HL-60 (cell line): Measurements from ENCODE around the gene EPHB4.

ENCODE experiments used
- DNase-seq, 2 experiments: peaks; one replicate each; pipeline ENCODE4 v3.0.0-alpha.2; 2010 to 2020; ENCODE audit warnings: low read depth in 1 of 2, low spot score in 1 of 2
- H3K27ac ChIP-seq: fragments of 250-450 bp; sonication (Bioruptor Pico); replicated peaks from 2 replicates; pipeline ENCODE4 v1.5.1; 2020; ENCODE audit warnings: mild to moderate bottlenecking, moderate library complexity
- H3K27me3 ChIP-seq: fragments of 250-450 bp; sonication (Bioruptor Pico); 2 replicates; pipeline ENCODE4 v1.5.1; 2021; ENCODE audit warnings: mild to moderate bottlenecking, moderate library complexity; ENCODE audit not compliant: insufficient read depth, poor library complexity, severe bottlenecking
- H3K4me3 ChIP-seq: replicated peaks from 2 replicates; pipeline ENCODE4 v1.5.1; 2011; ENCODE audit warnings: mild to moderate bottlenecking, control low read depth, low read length; ENCODE audit not compliant: insufficient read depth
- CTCF ChIP-seq: IDR thresholded peaks from one replicate; pipeline ENCODE4 v1.5.1; 2011; ENCODE audit warnings: low read length, control low read depth, inconsistent platforms; ENCODE audit not compliant: insufficient read depth
- GABPA ChIP-seq: IDR thresholded peaks from 2 replicates; pipeline ENCODE4 v1.6.1; 2012; ENCODE audit warnings: low read depth
- POLR2AphosphoS5 ChIP-seq: IDR thresholded peaks from 2 replicates; pipeline ENCODE4 v1.6.1; 2012; ENCODE audit warnings: low read depth
- REST ChIP-seq: IDR thresholded peaks from 2 replicates; pipeline ENCODE4 v1.6.1; 2012; ENCODE audit warnings: low read depth; ENCODE audit not compliant: insufficient replicate concordance
- SPI1 ChIP-seq: IDR thresholded peaks from 2 replicates; pipeline ENCODE4 v1.6.1; 2012; ENCODE audit warnings: low read depth, mild to moderate bottlenecking, borderline replicate concordance

Gene EPHB4

GRCh38 chr7:100785878-100786277 lies 41.4 kb downstream of the EPHB4 start:
- Histone ChIP-seq H3K27me3 (no peaks in the 10 kb centered on the region), H3K4me3 (no peak overlapping the region), H3K27ac (no peak overlapping the region)
- DNase-seq, result no peak
- no peak for TF ChIP-seq GABPA
- TF ChIP-seq REST, result no peak
- TF ChIP-seq SPI1, result no peak
- TF ChIP-seq CTCF, result no peak
- no peak for TF ChIP-seq POLR2AphosphoS5

GRCh38 chr7:100783804-100784203 lies 43.5 kb downstream of the EPHB4 start:
- Histone ChIP-seq H3K27me3 (no peaks in the 10 kb centered on the region), H3K27ac (no peak overlapping the region), H3K4me3 (no peak overlapping the region)
- no peak for TF ChIP-seq REST
- no peak for TF ChIP-seq GABPA
- TF ChIP-seq SPI1, result no peak
- TF ChIP-seq POLR2AphosphoS5, result no peak
- TF ChIP-seq CTCF, result no peak
- no peak for DNase-seq

- DNase-seq, result no peak
- H3K27ac ChIP-seq, result no peak overlapping the region
- H3K27me3 ChIP-seq, result no peaks in the 10 kb centered on the region
- no peak overlapping the region for H3K4me3 ChIP-seq
- TF ChIP-seq POLR2AphosphoS5 (no peak), CTCF (no peak), SPI1 (no peak)
These were observed 46.1 kb downstream of the EPHB4 start for GRCh38 chr7:100781255-100781654.

- Histone ChIP-seq H3K4me3 (no peak overlapping the region), H3K27ac (no peak overlapping the region), H3K27me3 (no peaks in the 10 kb centered on the region)
- no peak for DNase-seq
- no peak for TF ChIP-seq REST
- TF ChIP-seq POLR2AphosphoS5, result no peak
- TF ChIP-seq GABPA, result no peak
- no peak for TF ChIP-seq SPI1
- no peak for TF ChIP-seq CTCF
These were observed 48.0 kb downstream of the EPHB4 start for GRCh38 chr7:100779359-100779758.
